GM12891 (cell line): ENCODE measurements around the gene STX11.

Experiments
- POLR2A ChIP-seq: IDR thresholded peaks from 2 replicates; pipeline ENCODE4 v1.6.1; 2011; ENCODE audit warnings: low read depth, low read length, control low read depth
- POLR2AphosphoS5 ChIP-seq: IDR thresholded peaks from 2 replicates; pipeline ENCODE4 v1.6.1; 2011; ENCODE audit warnings: low read depth, low read length, control low read depth

- TF ChIP-seq POLR2A (no peak), POLR2AphosphoS5 (no peak)
These were observed 35.0 kb downstream of the STX11 start for GRCh38 chr6:144185133-144185836.
